ENCODE measurements around the gene NEIL1. TPM values are rescaled to one million over a fixed set of nuclear protein-coding genes. Genes with fewer than 3 reads are reported as not detected.
"Not testable (repeated sequence)": the region's sequence is repeated elsewhere in the genome, so short reads cannot be mapped to it uniquely, and the experiment has no call there.

The NEIL1 gene
- total and polyA plus RNA-seq, 2 donors (not counting 1 experiment from before 2014, with no cell fraction given), result 103 to 251 TPM

- ATAC-seq (ENCODE audit: low read depth); H2AFZ ChIP-seq (ENCODE audit: insufficient read depth, low read depth, low read length, poor library complexity, severe bottlenecking); H3K4me3 Mint-ChIP-seq; H3K4me3 ChIP-seq (ENCODE audit: control extremely low read depth in 1 of 5, extremely low read depth in 1 of 5, insufficient read depth in 1 of 5, low read depth in 2 of 5, low read length in 4 of 5); H4K20me1 ChIP-seq (ENCODE audit: control insufficient read depth, insufficient read depth, low read length, poor library complexity, severe bottlenecking); DNase-seq; H3K27ac Mint-ChIP-seq; H3K4me2 ChIP-seq (replicated peaks; ENCODE audit: low read depth, low read length, poor library complexity, severe bottlenecking); H3K27me3 ChIP-seq (replicated peaks in 1 of 4; ENCODE audit: control extremely low read depth in 1 of 4, control insufficient read depth in 3 of 4, insufficient read depth in 4 of 4, low read length in 3 of 4); H3K27ac ChIP-seq (ENCODE audit: low read length in 2 of 2); H3K79me2 ChIP-seq (ENCODE audit: control insufficient read depth, insufficient read depth, low read length); intact Hi-C loops (cut with micrococcal nuclease); H3K9ac ChIP-seq (ENCODE audit: low read length); H3K9me3 Mint-ChIP-seq (ENCODE audit: insufficient read depth); H3K9me3 ChIP-seq (ENCODE audit: control extremely low read depth in 1 of 3, control insufficient read depth in 2 of 3, insufficient read depth in 1 of 3, low read length in 2 of 3); H3K27me3 Mint-ChIP-seq: not testable (repeated sequence)
- 100% methylated on average over 5 of the region's 5 CpGs for WGBS (ENCODE audit: insufficient coverage)
- POLR2A ChIA-PET, result interaction anchor here (0.7 kb wide), 1 partner anchor 12 kb away, joined by 5 read pairs; no protein-coding TSS in a partner anchor
- CTCF ChIA-PET, result interaction anchor here (1.4 kb wide), 1 partner anchor 9 kb away, joined by 3 read pairs; no protein-coding TSS in a partner anchor
- H3K4me1 ChIP-seq (ENCODE audit: control insufficient read depth in 2 of 2, insufficient read depth in 2 of 2, low read length in 2 of 2), result peaks cover 33 to 39% of the 10 kb centered on the region in 2 donors
- H3K4me1 Mint-ChIP-seq, result peaks cover 39% of the 10 kb centered on the region
- H3K36me3 ChIP-seq (replicated peaks in 1 of 2; ENCODE audit: control extremely low read depth in 1 of 2, control insufficient read depth in 1 of 2, extremely low read depth in 1 of 2, insufficient read depth in 2 of 2, low read length in 1 of 2), result peaks cover 14 to 69% of the 10 kb centered on the region in 2 experiments
Measured at GRCh38 chr15:75383986-75384385, 37.1 kb downstream of the NEIL1 start.

GRCh38 chr15:75389791-75390382 is 43.0 kb downstream of the NEIL1 start:
- Mint-ChIP-seq H3K9me3 (ENCODE audit: insufficient read depth) (no peaks in the 10 kb centered on the region), H3K4me1 (peaks cover 19% of the 10 kb centered on the region), H3K4me3 (no peak overlapping the region), H3K27ac (no peak overlapping the region), H3K27me3 (no peaks in the 10 kb centered on the region)
- H3K4me1 ChIP-seq (ENCODE audit: control insufficient read depth in 2 of 2, insufficient read depth in 2 of 2, low read length in 2 of 2), result peaks cover 16 to 20% of the 10 kb centered on the region in 2 donors
- ChIA-PET POLR2A (no interaction called here), CTCF (interaction anchor here (0.6 kb wide), 1 partner anchor 92 kb away, joined by 3 read pairs; no protein-coding TSS in a partner anchor)
- no peak overlapping the region for H3K4me3 ChIP-seq (ENCODE audit: control extremely low read depth in 1 of 5, extremely low read depth in 1 of 5, insufficient read depth in 1 of 5, low read depth in 2 of 5, low read length in 4 of 5)
- H3K36me3 ChIP-seq (replicated peaks in 1 of 2; ENCODE audit: control extremely low read depth in 1 of 2, control insufficient read depth in 1 of 2, extremely low read depth in 1 of 2, insufficient read depth in 2 of 2, low read length in 1 of 2), result peaks cover 27 to 81% of the 10 kb centered on the region in 2 experiments
- no peak overlapping the region for H2AFZ ChIP-seq (ENCODE audit: insufficient read depth, low read depth, low read length, poor library complexity, severe bottlenecking)
- H3K27ac ChIP-seq (ENCODE audit: low read length in 2 of 2), result no peak overlapping the region
- no peaks in the 10 kb centered on the region for H3K9me3 ChIP-seq (ENCODE audit: control extremely low read depth in 1 of 3, control insufficient read depth in 2 of 3, insufficient read depth in 1 of 3, low read length in 2 of 3)
- TF ChIP-seq EZH2 (IDR thresholded peaks at IDR 0.05; ENCODE audit: borderline replicate concordance, insufficient read depth, low read depth, low read length, poor library complexity, severe bottlenecking) (no peak), CTCF (IDR thresholded peaks at IDR 0.05) (no peak)
- H4K20me1 ChIP-seq (ENCODE audit: control insufficient read depth, insufficient read depth, low read length, poor library complexity, severe bottlenecking), result peaks cover 15% of the 10 kb centered on the region
- no peaks in the 10 kb centered on the region for H3K27me3 ChIP-seq (replicated peaks in 1 of 4; ENCODE audit: control extremely low read depth in 1 of 4, control insufficient read depth in 3 of 4, insufficient read depth in 4 of 4, low read length in 3 of 4)
- no peak for DNase-seq
- H3K4me2 ChIP-seq (replicated peaks; ENCODE audit: low read depth, low read length, poor library complexity, severe bottlenecking), result no peak overlapping the region
- no peak for ATAC-seq (ENCODE audit: low read depth)
- intact Hi-C loops (cut with micrococcal nuclease), result no loop called here
- peaks cover 6% of the 10 kb centered on the region for H3K79me2 ChIP-seq (ENCODE audit: control insufficient read depth, insufficient read depth, low read length)
- WGBS (ENCODE audit: insufficient coverage), result no CpG with 5 or more reads among the region's 1 CpG
- H3K9ac ChIP-seq (ENCODE audit: low read length), result no peak overlapping the region
